Trophoblast cell (in vitro differentiated cells and primary cell): ENCODE measurements around the gene VWA3A.

Source experiments
- DNase-seq, 2 donors: peaks; one replicate each; pipeline ENCODE4 v3.0.0-alpha.2; 2016
- H2AFZ ChIP-seq: 2 replicates; pipeline ENCODE4 v1.6.1; 2013; ENCODE audit warnings: low read length, moderate library complexity, mild to moderate bottlenecking; ENCODE audit not compliant: insufficient read depth, poor library complexity
- H2AK5ac ChIP-seq: 2 replicates; pipeline ENCODE4 v1.6.1; 2013; ENCODE audit warnings: mild to moderate bottlenecking, low read length
- H2BK120ac ChIP-seq: 2 replicates; pipeline ENCODE4 v1.6.1; 2013; ENCODE audit warnings: low read length, mild to moderate bottlenecking, moderate library complexity; ENCODE audit not compliant: insufficient read depth, poor library complexity
- H2BK12ac ChIP-seq: 2 replicates; pipeline ENCODE4 v1.6.1; 2013; ENCODE audit warnings: mild to moderate bottlenecking, low read length, moderate library complexity
- H2BK5ac ChIP-seq: 2 replicates; pipeline ENCODE4 v1.6.1; 2013; ENCODE audit warnings: low read length, low read depth, moderate library complexity, mild to moderate bottlenecking; ENCODE audit not compliant: poor library complexity
- H3K14ac ChIP-seq: 2 replicates; pipeline ENCODE4 v1.6.1; 2013; ENCODE audit warnings: mild to moderate bottlenecking, low read length
- H3K18ac ChIP-seq: 2 replicates; pipeline ENCODE4 v1.6.1; 2013; ENCODE audit warnings: mild to moderate bottlenecking, low read length
- H3K23ac ChIP-seq: 2 replicates; pipeline ENCODE4 v1.6.1; 2013; ENCODE audit warnings: low read length
- H3K27ac ChIP-seq: 2 replicates; pipeline ENCODE4 v1.5.1; 2013; ENCODE audit warnings: low read depth, mild to moderate bottlenecking, inconsistent platforms, low read length, moderate library complexity
- H3K27me3 ChIP-seq: 2 replicates; pipeline ENCODE4 v1.6.1; 2013; ENCODE audit warnings: inconsistent platforms, mild to moderate bottlenecking, low read length, moderate library complexity; ENCODE audit not compliant: insufficient read depth
- H3K36me3 ChIP-seq, 2 experiments: 1 replicate in 1 of 2; 2 replicates in 1 of 2; pipeline ENCODE4 v1.6.1; 2013; ENCODE audit warnings: low read length in 2 of 2, mild to moderate bottlenecking in 2 of 2, moderate library complexity in 1 of 2; ENCODE audit not compliant: insufficient read depth in 2 of 2, control insufficient read depth in 1 of 2
- H3K4ac ChIP-seq: 2 replicates; pipeline ENCODE4 v1.6.1; 2013; ENCODE audit warnings: low read depth, mild to moderate bottlenecking, low read length, moderate library complexity
- H3K4me1 ChIP-seq, 2 experiments: 1 replicate in 1 of 2; 2 replicates in 1 of 2; pipeline ENCODE4 v1.6.1; 2013; ENCODE audit warnings: low read length in 2 of 2, mild to moderate bottlenecking in 2 of 2, moderate library complexity in 1 of 2; ENCODE audit not compliant: insufficient read depth in 2 of 2, control insufficient read depth in 1 of 2
- H3K4me2 ChIP-seq: 2 replicates; pipeline ENCODE4 v1.6.1; 2013; ENCODE audit warnings: inconsistent platforms, mild to moderate bottlenecking, low read length, moderate library complexity
- H3K4me3 ChIP-seq: 2 replicates; pipeline ENCODE4 v1.5.1; 2013; ENCODE audit warnings: mild to moderate bottlenecking, low read depth, low read length, inconsistent platforms
- H3K79me1 ChIP-seq: one replicate; pipeline ENCODE4 v1.6.1; 2013; ENCODE audit warnings: low read length
- H3K79me2 ChIP-seq: 2 replicates; pipeline ENCODE4 v1.6.1; 2013; ENCODE audit warnings: low read length, mild to moderate bottlenecking; ENCODE audit not compliant: control insufficient read depth, insufficient read depth, poor library complexity
- H3K9ac ChIP-seq: 2 replicates; pipeline ENCODE4 v1.6.1; 2013; ENCODE audit warnings: mild to moderate bottlenecking, low read length
- H3K9me3 ChIP-seq: 2 replicates; pipeline ENCODE4 v1.6.1; 2013; ENCODE audit warnings: low read depth, mild to moderate bottlenecking, control low read depth, inconsistent platforms, low read length; ENCODE audit not compliant: insufficient read depth
- H4K12ac ChIP-seq: 2 replicates; pipeline ENCODE4 v1.6.1; 2013; ENCODE audit warnings: low read depth, mild to moderate bottlenecking, low read length, moderate library complexity
- H4K8ac ChIP-seq: 2 replicates; pipeline ENCODE4 v1.6.1; 2013; ENCODE audit warnings: low read depth, mild to moderate bottlenecking, low read length, moderate library complexity
- H4K91ac ChIP-seq: one replicate; pipeline ENCODE4 v1.6.1; 2013; ENCODE audit warnings: low read depth, mild to moderate bottlenecking, low read length, moderate library complexity
- WGBS: extraction: QIAGEN DNeasy Blood & Tissue Kit; methylation state at CpG from one replicate; pipeline ENCODE4 v1.1.7; 2013; ENCODE audit warnings: missing lambda C conversion rate; ENCODE audit not compliant: insufficient read length, insufficient coverage; ENCODE audit errors: extremely low coverage; 5-methylcytosine and 5-hydroxymethylcytosine counted together

Gene VWA3A

DNA sequence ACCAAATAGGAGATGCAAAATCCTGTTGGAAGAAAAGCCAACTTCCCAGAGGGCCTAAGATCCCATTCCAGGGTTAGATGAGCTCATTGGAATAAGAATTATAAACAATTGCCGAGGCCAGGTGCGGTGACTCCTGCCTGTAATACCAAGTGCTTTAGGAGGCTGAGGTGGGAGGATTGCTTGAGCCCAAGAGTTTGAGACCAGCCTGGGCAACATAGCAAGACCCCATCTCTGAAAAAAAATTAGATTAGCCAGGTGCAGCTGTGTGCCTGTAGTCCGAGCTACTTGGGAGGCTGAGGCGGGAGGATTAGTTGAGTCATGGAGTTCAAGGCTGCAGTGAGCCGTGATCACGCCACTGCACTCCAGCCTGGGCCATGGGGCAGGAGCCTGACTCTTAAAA lies 52.2 kb downstream of the VWA3A start:
- no peak overlapping the region for H2BK120ac ChIP-seq
- DNase-seq, result no peak
- no peaks in the 10 kb centered on the region for H3K36me3 ChIP-seq
- no peak overlapping the region for H3K4ac ChIP-seq
- H2AK5ac ChIP-seq, result no peak overlapping the region
- H4K8ac ChIP-seq, result no peak overlapping the region
- no peak overlapping the region for H2BK12ac ChIP-seq
- no peak overlapping the region for H2AFZ ChIP-seq
- no peak overlapping the region for H3K14ac ChIP-seq
- no peaks in the 10 kb centered on the region for H3K79me1 ChIP-seq
- H4K12ac ChIP-seq, result no peak overlapping the region
- H3K4me3 ChIP-seq, result no peak overlapping the region
- no peaks in the 10 kb centered on the region for H3K27me3 ChIP-seq
- WGBS, result no CpG with 5 or more reads among the region's 6 CpGs
- H4K91ac ChIP-seq, result no peak overlapping the region
- H3K79me2 ChIP-seq, result no peaks in the 10 kb centered on the region
- no peaks in the 10 kb centered on the region for H3K4me1 ChIP-seq
- H2BK5ac ChIP-seq, result no peak overlapping the region
- no peak overlapping the region for H3K4me2 ChIP-seq
- H3K23ac ChIP-seq, result no peak overlapping the region
- no peaks in the 10 kb centered on the region for H3K9me3 ChIP-seq
- H3K9ac ChIP-seq, result no peak overlapping the region
- no peak overlapping the region for H3K18ac ChIP-seq
- H3K27ac ChIP-seq, result no peak overlapping the region

DNA sequence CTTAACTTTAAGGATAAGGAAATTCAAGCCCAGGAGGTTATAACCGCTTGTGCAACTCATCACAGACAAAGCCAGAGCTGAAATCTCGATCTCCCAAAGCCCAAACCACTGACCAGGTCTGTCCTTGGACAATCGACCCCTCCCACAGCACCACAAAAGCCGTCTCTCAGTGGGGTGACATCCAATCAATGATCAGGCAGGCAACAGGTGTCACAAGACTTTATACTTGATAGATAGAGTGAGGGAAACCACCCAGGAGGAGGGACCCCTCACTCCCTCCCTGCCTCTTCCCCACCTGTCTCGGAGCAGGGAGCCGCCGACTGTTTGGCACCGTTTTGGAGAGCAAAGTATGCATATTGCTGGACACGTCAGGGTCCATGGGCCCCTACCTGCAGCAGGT lies 55.5 kb downstream of the VWA3A start:
- Histone ChIP-seq H4K91ac (no peak overlapping the region), H4K12ac (no peak overlapping the region), H3K4ac (no peak overlapping the region), H2BK12ac (no peak overlapping the region), H3K18ac (no peak overlapping the region), H3K4me2 (no peak overlapping the region), H3K4me3 (no peak overlapping the region), H3K27ac (no peak overlapping the region), H3K9me3 (peaks cover 2% of the 10 kb centered on the region), H3K36me3 (no peaks in the 10 kb centered on the region), H3K4me1 (no peaks in the 10 kb centered on the region), H3K79me2 (no peaks in the 10 kb centered on the region), H2BK5ac (no peak overlapping the region), H3K23ac (no peak overlapping the region), H4K8ac (no peak overlapping the region), H2BK120ac (no peak overlapping the region), H2AK5ac (no peak overlapping the region), H2AFZ (no peak overlapping the region), H3K9ac (no peak overlapping the region), H3K14ac (no peak overlapping the region), H3K27me3 (no peaks in the 10 kb centered on the region), H3K79me1 (no peaks in the 10 kb centered on the region)
- WGBS, result no CpG with 5 or more reads among the region's 9 CpGs
- no peak for DNase-seq

DNA sequence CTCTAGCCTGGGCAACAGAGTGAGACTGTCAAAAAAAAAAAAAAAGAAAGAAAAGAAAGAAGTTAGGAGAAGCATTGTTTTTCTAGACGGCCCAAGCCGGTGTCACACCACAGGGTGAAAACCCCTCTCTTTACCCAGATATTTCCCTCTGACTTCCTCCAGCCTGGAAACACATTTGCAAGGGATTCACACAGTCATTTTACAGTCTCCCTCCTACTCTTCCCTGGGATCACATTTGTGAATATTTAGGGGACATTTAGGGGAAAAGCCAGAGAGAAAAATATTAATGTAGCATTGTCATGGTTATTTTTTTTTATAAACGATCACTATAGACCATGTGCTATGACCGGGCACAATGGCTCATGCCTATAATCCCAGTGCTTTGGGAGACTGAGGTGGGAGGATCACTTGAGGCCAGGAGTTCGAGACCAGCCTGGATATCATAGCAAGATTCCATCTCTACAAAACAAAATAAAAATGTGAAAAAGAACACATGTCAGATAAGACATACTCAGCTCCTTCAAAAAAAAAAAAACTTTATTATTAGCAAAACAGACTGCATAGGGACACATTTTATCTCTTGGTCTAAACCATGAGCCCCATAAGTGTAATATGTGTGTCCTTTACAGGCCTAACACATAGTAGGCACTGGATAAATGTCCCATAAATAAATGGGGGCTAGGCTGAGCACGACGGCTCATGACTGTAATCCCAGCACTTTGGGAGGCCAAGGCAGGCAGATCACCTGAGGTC lies 59.1 kb downstream of the VWA3A start:
- Histone ChIP-seq H2BK5ac (no peak overlapping the region), H3K4me1 (no peaks in the 10 kb centered on the region), H3K36me3 (no peaks in the 10 kb centered on the region), H3K18ac (no peak overlapping the region), H3K4me2 (no peak overlapping the region), H4K12ac (no peak overlapping the region), H3K14ac (no peak overlapping the region), H3K9me3 (peaks cover 2% of the 10 kb centered on the region), H3K79me1 (no peaks in the 10 kb centered on the region), H2AK5ac (no peak overlapping the region), H3K4ac (no peak overlapping the region), H2BK12ac (no peak overlapping the region), H3K27me3 (no peaks in the 10 kb centered on the region), H3K27ac (no peak overlapping the region), H3K23ac (no peak overlapping the region), H3K9ac (no peak overlapping the region), H4K8ac (no peak overlapping the region), H3K4me3 (no peak overlapping the region), H2BK120ac (no peak overlapping the region), H3K79me2 (no peaks in the 10 kb centered on the region), H4K91ac (no peak overlapping the region), H2AFZ (no peak overlapping the region)
- WGBS, result no CpG with 5 or more reads among the region's 7 CpGs
- DNase-seq, result no peak

DNA sequence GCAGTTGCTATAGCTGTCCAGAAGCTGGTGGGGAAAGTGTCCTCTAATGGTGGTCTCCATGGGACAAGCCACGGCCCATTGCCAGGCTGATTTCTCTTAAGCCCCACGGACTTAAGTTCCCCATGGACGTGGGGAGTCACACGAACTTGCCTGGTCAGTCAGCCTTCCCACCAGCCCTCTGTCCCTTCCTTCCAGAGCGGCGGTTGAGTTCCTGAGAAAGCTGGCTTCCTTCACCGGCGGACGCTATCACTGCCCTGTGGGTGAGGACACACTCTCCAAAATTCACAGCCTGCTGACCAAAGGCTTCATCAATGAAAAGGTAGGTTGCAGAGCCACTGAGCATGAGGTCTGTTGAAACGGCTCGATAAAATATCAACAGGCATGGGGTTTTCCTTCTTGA lies 60.0 kb downstream of the VWA3A start:
- Histone ChIP-seq H3K4me2 (no peak overlapping the region), H3K4me3 (no peak overlapping the region), H3K23ac (no peak overlapping the region), H3K36me3 (no peaks in the 10 kb centered on the region), H3K9ac (peak overlapping the region; percentile 16), H2BK12ac (no peak overlapping the region), H4K12ac (no peak overlapping the region), H3K27ac (no peak overlapping the region), H3K18ac (no peak overlapping the region), H2AK5ac (no peak overlapping the region), H2AFZ (no peak overlapping the region), H3K4ac (no peak overlapping the region), H3K14ac (no peak overlapping the region), H2BK5ac (no peak overlapping the region), H3K27me3 (no peaks in the 10 kb centered on the region), H3K79me2 (no peaks in the 10 kb centered on the region), H3K4me1 (no peaks in the 10 kb centered on the region), H4K91ac (no peak overlapping the region), H4K8ac (no peak overlapping the region), H3K9me3 (peaks cover 2% of the 10 kb centered on the region), H3K79me1 (no peaks in the 10 kb centered on the region), H2BK120ac (no peak overlapping the region)
- no peak for DNase-seq
- WGBS, result no CpG with 5 or more reads among the region's 11 CpGs
